ENCODE data around the gene SEC16A.

SEC16A gene

GRCh38 chr9:136499935-136500910 lies 17.4 kb upstream of the SEC16A start:
- no peak for DNase-seq

GRCh38 chr9:136499071-136499934 lies 16.5 kb upstream of the SEC16A start:
- DNase-seq, result no peak

GRCh38 chr9:136497916-136498695 lies 15.3 kb upstream of the SEC16A start:
- DNase-seq, result no peak

GRCh38 chr9:136496801-136497620 lies 14.2 kb upstream of the SEC16A start:
- DNase-seq, result no peak

GRCh38 chr9:136496181-136496580 lies 13.3 kb upstream of the SEC16A start:
- no peak for DNase-seq

GRCh38 chr9:136495238-136495800 lies 12.5 kb upstream of the SEC16A start:
- no peak for DNase-seq

GRCh38 chr9:136494531-136495215 lies 11.8 kb upstream of the SEC16A start:
- DNase-seq, result no peak

GRCh38 chr9:136494012-136494411 lies 11.2 kb upstream of the SEC16A start:
- no peak for DNase-seq

- no peak for DNase-seq
Measured at GRCh38 chr9:136493567-136493971, 10.7 kb upstream of the SEC16A start.

GRCh38 chr9:136492978-136493522 lies 10.2 kb upstream of the SEC16A start:
- no peak for DNase-seq

GRCh38 chr9:136489731-136490130 lies 6.9 kb upstream of the SEC16A start:
- DNase-seq, result no peak

GRCh38 chr9:136488247-136489214 lies 5.7 kb upstream of the SEC16A start:
- DNase-seq, result peak; percentile 12

GRCh38 chr9:136487672-136488071 lies 4.8 kb upstream of the SEC16A start:
- no peak for DNase-seq

GRCh38 chr9:136486823-136487620 lies 4.2 kb upstream of the SEC16A start:
- DNase-seq, result no peak

- no peak for DNase-seq
Measured at GRCh38 chr9:136486131-136486530, 3.3 kb upstream of the SEC16A start.

- DNase-seq, result peak; percentile 38
Measured at GRCh38 chr9:136485049-136486045, 2.5 kb upstream of the SEC16A start.
